GM19438 (cell line): Measurements from ENCODE around the gene VPS33A.
"Not testable (repeated sequence)": the region's sequence is repeated elsewhere in the genome, so short reads cannot be mapped to it uniquely, and the experiment has no call there.

Experiments used
- ATAC-seq: cut with Tn5 transposase; IDR thresholded peaks from one replicate; pipeline ENCODE4 v1.9.1; 2021; ENCODE audit warnings: low read depth; ENCODE audit not compliant: unreplicated experiment

VPS33A gene

GRCh38 chr12:122258462-122258861 lies 7.8 kb downstream of the VPS33A start:
- ATAC-seq, result not testable (repeated sequence)

- no peak for ATAC-seq
Measured at GRCh38 chr12:122250536-122250935, 15.8 kb downstream of the VPS33A start.

- ATAC-seq, result no peak
Measured at GRCh38 chr12:122250047-122250446, 16.2 kb downstream of the VPS33A start.

- ATAC-seq, result no peak
Measured at GRCh38 chr12:122245553-122245952, 20.7 kb downstream of the VPS33A start.

- ATAC-seq, result no peak
Measured at GRCh38 chr12:122244565-122245371, 21.5 kb downstream of the VPS33A start.

- no peak for ATAC-seq
Measured at GRCh38 chr12:122243965-122244364, 22.3 kb downstream of the VPS33A start.

GRCh38 chr12:122238861-122239260 lies 27.4 kb downstream of the VPS33A start:
- no peak for ATAC-seq

GRCh38 chr12:122235741-122236140 lies 30.6 kb downstream of the VPS33A start:
- ATAC-seq, result no peak

- no peak for ATAC-seq
Measured at GRCh38 chr12:122232691-122233090, 33.6 kb downstream of the VPS33A start.

GRCh38 chr12:122230798-122231197 lies 35.5 kb downstream of the VPS33A start:
- no peak for ATAC-seq

GRCh38 chr12:122228092-122228491 lies 38.2 kb downstream of the VPS33A start:
- ATAC-seq, result no peak

GRCh38 chr12:122227341-122227740 lies 39.0 kb downstream of the VPS33A start:
- ATAC-seq, result no peak

GRCh38 chr12:122226366-122227125 lies 39.7 kb downstream of the VPS33A start:
- no peak for ATAC-seq

- peak; percentile 90 for ATAC-seq
Measured at GRCh38 chr12:122225683-122226365, 40.5 kb downstream of the VPS33A start, which contains the start of gene DIABLO. Gene DIABLO (minus strand): TSS chr12:122226052. CDS start chr12:122226014, 38 bp downstream.

GRCh38 chr12:122216445-122216844 lies 49.8 kb downstream of the VPS33A start:
- ATAC-seq, result no peak

GRCh38 chr12:122215771-122216170 lies 50.5 kb downstream of the VPS33A start:
- ATAC-seq, result no peak

- ATAC-seq, result no peak
Measured at GRCh38 chr12:122208073-122208820, 58.0 kb downstream of the VPS33A start.

- no peak for ATAC-seq
Measured at GRCh38 chr12:122207391-122207790, 58.9 kb downstream of the VPS33A start.

- ATAC-seq, result no peak
Measured at GRCh38 chr12:122206976-122207375, 59.3 kb downstream of the VPS33A start.

- no peak for ATAC-seq
Measured at GRCh38 chr12:122206111-122206881, 60.0 kb downstream of the VPS33A start.
